Caco-2 (cell line): ENCODE measurements around the gene CCDC14. TPM values are rescaled to one million over a fixed set of nuclear protein-coding genes. Genes with fewer than 3 reads are reported as not detected.
A peak's percentile ranks its signal among the peaks of the same experiment; 100 is the strongest.

ENCODE experiments used
- BruUV-seq: library from RNA; stranded (reverse); fragments of 400-500 nt; replicated peaks from 2 replicates; lab custom pipeline; 2021; lab: Mats Ljungman, UMichigan
- CTCF ChIA-PET: fragments of 300-600 bp; sonication (Branson Sonifier 250); formaldehyde crosslinking; loops from one replicate; lab custom pipeline; 2022; ENCODE audit warnings: antibody characterized with exemption; lab: Charles Lee
- POLR2A ChIA-PET: fragments of 300-600 bp; sonication (Branson Sonifier 250); formaldehyde crosslinking; loops from one replicate; lab custom pipeline; 2022; ENCODE audit warnings: antibody characterized with exemption; lab: Charles Lee
- DNase-seq, 2 experiments: peaks; one replicate each; pipeline versions ENCODE4 v3.0.0 to v3.0.0-alpha.2; 2020 to 2022
- H3K27me3 ChIP-seq: replicated peaks from 2 replicates; pipeline ENCODE4 v1.6.0; 2011; ENCODE audit warnings: low read length; ENCODE audit not compliant: control insufficient read depth, insufficient read depth
- H3K36me3 ChIP-seq: 2 replicates; pipeline ENCODE4 v1.5.1; 2011; ENCODE audit warnings: low read length; ENCODE audit not compliant: control insufficient read depth, insufficient read depth
- H3K4me1 ChIP-seq: fragments of 250-450 bp; sonication (Bioruptor Pico); 2 replicates; pipeline ENCODE4 v1.5.1; 2020; ENCODE audit warnings: mild to moderate bottlenecking
- H3K4me3 ChIP-seq: 2 replicates; pipeline ENCODE4 v1.5.1; 2011; ENCODE audit warnings: low read depth, mild to moderate bottlenecking, control low read depth, low read length
- H3K9me3 ChIP-seq: fragments of 250-450 bp; sonication (Bioruptor Pico); 2 replicates; pipeline ENCODE4 v1.5.1; 2020; ENCODE audit warnings: mild to moderate bottlenecking, moderate library complexity
- H3K27ac Mint-ChIP-seq: one replicate; pipeline ENCODE4 v1.8.0; 2022; ENCODE audit warnings: mixed read lengths; ENCODE audit not compliant: unreplicated experiment
- H3K27me3 Mint-ChIP-seq: one replicate; pipeline ENCODE4 v1.8.0; 2022; ENCODE audit warnings: mixed read lengths; ENCODE audit not compliant: insufficient read depth, unreplicated experiment
- H3K36me3 Mint-ChIP-seq: one replicate; pipeline ENCODE4 v1.8.0; 2022; ENCODE audit warnings: mild to moderate bottlenecking, mixed read lengths; ENCODE audit not compliant: insufficient read depth, unreplicated experiment
- H3K4me1 Mint-ChIP-seq: one replicate; pipeline ENCODE4 v1.8.0; 2022; ENCODE audit warnings: low read depth, mixed read lengths; ENCODE audit not compliant: unreplicated experiment
- H3K4me3 Mint-ChIP-seq: one replicate; pipeline ENCODE4 v1.8.0; 2022; ENCODE audit warnings: mild to moderate bottlenecking, moderate library complexity, mixed read lengths; ENCODE audit not compliant: unreplicated experiment
- H3K9me3 Mint-ChIP-seq: one replicate; pipeline ENCODE4 v1.8.0; 2022; ENCODE audit warnings: mixed read lengths; ENCODE audit not compliant: unreplicated experiment
- CTCF ChIP-seq, 2 experiments: fragments of 200-600 bp in 1 of 2; IDR thresholded peaks; 1 replicate in 1 of 2; 2 replicates in 1 of 2; pipeline versions ENCODE4 v1.5.1 to v1.8.0; 2011 to 2022; ENCODE audit warnings: antibody characterized with exemption in 1 of 2, control low read depth in 1 of 2, inconsistent platforms in 1 of 2, low read depth in 1 of 2, low read length in 1 of 2, mild to moderate bottlenecking in 1 of 2, moderate library complexity in 1 of 2; ENCODE audit not compliant: insufficient read depth in 1 of 2, severe bottlenecking in 1 of 2, unreplicated experiment in 1 of 2
- intact Hi-C: fragments of 100-400 bp; cut with micrococcal nuclease; formaldehyde crosslinking; loops from one replicate; pipeline ENCODE4 v1.10.0; 2022; ENCODE audit not compliant: unreplicated experiment
- total RNA-seq: library from RNA; stranded (reverse); gene quantifications from 2 replicates; pipeline ENCODE4 v1.2.3, GENCODE V29; 2022

Gene CCDC14
- total RNA-seq, 1 experiment from 2014 or later, result 43.5 TPM

DNA sequence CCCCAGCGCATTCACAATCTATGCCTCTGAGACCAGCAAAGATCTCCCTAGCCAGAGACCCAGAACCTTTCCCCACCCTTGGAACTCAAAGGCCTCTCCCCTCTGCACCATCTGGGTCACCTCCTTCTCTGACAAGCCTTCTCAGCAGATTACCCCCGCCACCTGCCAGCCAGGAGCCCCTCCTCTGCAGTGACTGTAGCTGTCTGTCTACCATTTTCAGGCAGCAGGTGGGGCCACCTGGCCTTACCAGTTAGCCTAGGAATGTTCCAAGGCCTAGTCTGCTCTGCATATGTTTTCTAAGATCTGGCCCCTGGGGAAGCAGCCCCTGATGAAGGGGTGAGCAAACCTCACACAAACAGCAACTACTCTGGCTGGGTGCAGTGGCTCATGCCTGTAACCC, 79.3 kb downstream of the CCDC14 start:
- Mint-ChIP-seq H3K27ac (no peak overlapping the region), H3K36me3 (no peaks in the 10 kb centered on the region), H3K27me3 (peaks cover 4% of the 10 kb centered on the region), H3K4me1 (no peaks in the 10 kb centered on the region), H3K4me3 (no peak overlapping the region), H3K9me3 (no peaks in the 10 kb centered on the region)
- CTCF ChIA-PET, result no interaction called here
- POLR2A ChIA-PET, result no interaction called here
- Histone ChIP-seq H3K9me3 (no peaks in the 10 kb centered on the region), H3K4me1 (no peaks in the 10 kb centered on the region), H3K36me3 (no peaks in the 10 kb centered on the region), H3K4me3 (no peak overlapping the region), H3K27me3 (no peaks in the 10 kb centered on the region)
- intact Hi-C loops, result loop anchor here (1.0 to 2.0 kb wide), 3 partner anchors 62 to 136 kb away; no protein-coding TSS in a partner anchor
- no peak for DNase-seq
- no peak for TF ChIP-seq CTCF (IDR thresholded peaks at IDR 0.05; ENCODE audit: insufficient read depth in 1 of 2, low read depth in 1 of 2, low read length in 1 of 2, severe bottlenecking in 1 of 2, unreplicated experiment in 1 of 2)
- BruUV-seq, result no TSS peak

DNA sequence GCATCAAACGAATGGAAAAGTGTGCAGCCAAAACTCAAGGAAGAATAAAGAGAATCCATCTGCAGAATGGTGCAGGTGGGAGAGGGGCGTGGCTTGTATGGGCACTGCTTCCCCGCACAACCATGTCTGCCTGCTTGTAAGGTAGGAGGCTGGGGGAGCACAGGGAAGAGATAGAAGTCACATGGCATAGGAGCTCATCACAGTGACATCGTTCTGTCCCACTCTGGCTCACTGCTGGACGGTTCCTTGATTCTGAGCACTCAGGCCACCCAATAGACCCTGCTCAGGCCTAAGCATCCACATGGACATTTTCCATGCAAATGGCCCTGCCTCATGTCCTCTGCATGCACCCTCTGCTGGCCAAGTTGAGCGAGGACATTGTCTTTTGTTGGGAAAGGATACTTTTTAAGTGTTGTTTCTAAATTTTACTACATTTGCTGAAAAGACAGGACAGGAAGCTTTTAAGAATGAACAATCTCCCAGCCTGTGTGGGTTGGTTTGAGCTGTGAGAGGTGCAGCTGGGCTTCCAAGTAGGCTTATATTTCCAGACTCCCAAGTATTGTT, 79.9 kb downstream of the CCDC14 start:
- no peak overlapping the region for H3K27ac Mint-ChIP-seq
- no peaks in the 10 kb centered on the region for H3K27me3 ChIP-seq
- DNase-seq, result peak; percentile 54
- no peaks in the 10 kb centered on the region for H3K36me3 ChIP-seq
- no peaks in the 10 kb centered on the region for H3K4me1 Mint-ChIP-seq
- no peaks in the 10 kb centered on the region for H3K4me1 ChIP-seq
- H3K4me3 Mint-ChIP-seq, result no peak overlapping the region
- no TSS peak for BruUV-seq
- CTCF ChIA-PET, result interaction anchor here (0.6 kb wide), 1 partner anchor 273 kb away, joined by 4 read pairs; no protein-coding TSS in a partner anchor
- intact Hi-C loops, result loop anchor here (1.0 to 2.0 kb wide), 3 partner anchors 62 to 136 kb away; no protein-coding TSS in a partner anchor
- no peak overlapping the region for H3K4me3 ChIP-seq
- H3K9me3 Mint-ChIP-seq, result no peaks in the 10 kb centered on the region
- peak; percentile 50 to 66 for TF ChIP-seq CTCF (IDR thresholded peaks at IDR 0.05; ENCODE audit: insufficient read depth in 1 of 2, low read depth in 1 of 2, low read length in 1 of 2, severe bottlenecking in 1 of 2, unreplicated experiment in 1 of 2)
- H3K9me3 ChIP-seq, result no peaks in the 10 kb centered on the region
- peaks cover 1% of the 10 kb centered on the region for H3K27me3 Mint-ChIP-seq
- POLR2A ChIA-PET, result no interaction called here
- H3K36me3 Mint-ChIP-seq, result no peaks in the 10 kb centered on the region

DNA sequence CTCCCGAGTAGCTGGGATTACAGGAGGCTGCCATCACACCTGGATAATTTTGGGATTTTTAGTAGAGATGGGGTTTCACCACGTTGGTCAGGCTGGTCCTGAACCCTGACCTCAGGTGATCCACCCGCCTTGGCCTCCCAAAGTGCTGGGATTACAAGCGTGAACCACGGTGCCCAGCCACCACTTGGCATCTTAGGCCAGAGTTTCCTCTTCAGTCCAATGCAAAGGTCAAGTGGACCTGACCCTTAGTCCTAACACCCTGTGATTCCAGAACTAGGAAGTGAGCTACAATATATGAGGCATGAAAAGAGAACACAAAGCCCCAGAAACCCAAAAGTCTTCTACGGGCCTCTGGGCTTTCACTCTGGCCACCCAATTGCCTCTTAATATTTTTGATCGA, 82.2 kb downstream of the CCDC14 start:
- no peaks in the 10 kb centered on the region for H3K9me3 Mint-ChIP-seq
- H3K27ac Mint-ChIP-seq, result no peak overlapping the region
- intact Hi-C loops, result no loop called here
- no peak for DNase-seq
- no peaks in the 10 kb centered on the region for H3K27me3 ChIP-seq
- H3K4me1 Mint-ChIP-seq, result no peaks in the 10 kb centered on the region
- no peak overlapping the region for H3K4me3 ChIP-seq
- H3K4me3 Mint-ChIP-seq, result no peak overlapping the region
- H3K36me3 ChIP-seq, result no peaks in the 10 kb centered on the region
- no peaks in the 10 kb centered on the region for H3K9me3 ChIP-seq
- no peaks in the 10 kb centered on the region for H3K36me3 Mint-ChIP-seq
- H3K27me3 Mint-ChIP-seq, result no peaks in the 10 kb centered on the region
- no peak for TF ChIP-seq CTCF (IDR thresholded peaks at IDR 0.05; ENCODE audit: insufficient read depth in 1 of 2, low read depth in 1 of 2, low read length in 1 of 2, severe bottlenecking in 1 of 2, unreplicated experiment in 1 of 2)
- H3K4me1 ChIP-seq, result no peaks in the 10 kb centered on the region
- CTCF ChIA-PET, result no interaction called here
- no TSS peak for BruUV-seq
- POLR2A ChIA-PET, result no interaction called here
